K562 (cell line): ENCODE measurements around the gene C18orf63. TPM values are rescaled to one million over a fixed set of nuclear protein-coding genes. Genes with fewer than 3 reads are reported as not detected.
A peak's percentile ranks its signal among the peaks of the same experiment; 100 is the strongest.

ENCODE experiments used
- ATAC-seq: fragments of 200-7000 bp; cut with Tn5 transposase; 3 replicates; pipeline ENCODE4 v1.9.1; 2020; ENCODE audit warnings: moderate library complexity
- BruUV-seq: library from RNA; stranded (reverse); fragments of 400-500 nt; replicated peaks from 2 replicates; lab custom pipeline; 2021; lab: Mats Ljungman, UMichigan
- CTCF ChIA-PET: fragments of 300-600 bp; formaldehyde crosslinking; extraction: SDS; loops from one replicate; lab custom pipeline; 2021; ENCODE audit warnings: low intra/inter-chr PET ratio; lab: Yijun Ruan, JAX
- POLR2A ChIA-PET: fragments of 300-600, 350-650 bp; sonication (Branson Sonifier 250); formaldehyde crosslinking; extraction: SDS; loops from one replicate; lab custom pipeline; 2021; ENCODE audit warnings: antibody characterized with exemption, inconsistent platforms; lab: Yijun Ruan, JAX
- DNase-seq, 4 experiments: peaks; one replicate each; pipeline versions ENCODE4 v3.0.0 to v3.0.0-alpha.2; 2011 to 2018; ENCODE audit warnings: low spot score in 3 of 4, mixed read lengths in 3 of 4; ENCODE audit errors: extremely low read depth in 1 of 4
- FAIRE-seq: peaks from 2 replicates; lab custom pipeline; 2011; peaks lifted over from hg19 to GRCh38; lab: Jason Lieb, UNC
- H2AFZ ChIP-seq: 2 replicates; pipeline ENCODE4 v1.6.0; 2011; ENCODE audit warnings: low read depth, low read length, control low read depth, inconsistent platforms
- H3K27ac ChIP-seq: fragments of 200-600 bp; 3 replicates; pipeline ENCODE4 v1.8.0; 2011; ENCODE audit warnings: low read depth, mild to moderate bottlenecking, control low read depth, inconsistent platforms, low read length, moderate library complexity, mixed read lengths; ENCODE audit errors: extremely low read depth
- H3K27me3 ChIP-seq, 2 experiments: fragments of 300-600 bp in 1 of 2; 2 replicates in 1 of 2; 3 replicates in 1 of 2; pipeline versions ENCODE4 v1.6.0 to v1.8.0; 2011; ENCODE audit warnings: inconsistent platforms in 2 of 2, low read length in 2 of 2, mild to moderate bottlenecking in 1 of 2, mixed read lengths in 1 of 2, moderate library complexity in 1 of 2; ENCODE audit not compliant: control insufficient read depth in 2 of 2, insufficient read depth in 2 of 2
- H3K36me3 ChIP-seq: fragments of 300-600 bp; 3 replicates; pipeline ENCODE4 v1.8.0; 2011; ENCODE audit warnings: mild to moderate bottlenecking, low read length, inconsistent platforms; ENCODE audit not compliant: control insufficient read depth, insufficient read depth
- H3K4me1 ChIP-seq, 2 experiments: fragments of 200-600 bp in 1 of 2; replicated peaks in 1 of 2; 2 replicates in 1 of 2; 3 replicates in 1 of 2; pipeline versions ENCODE4 v1.5.1 to v1.8.0; 2011; ENCODE audit warnings: inconsistent platforms in 2 of 2, low read length in 2 of 2, mild to moderate bottlenecking in 1 of 2, mixed read lengths in 1 of 2, moderate library complexity in 1 of 2; ENCODE audit not compliant: control insufficient read depth in 2 of 2, insufficient read depth in 2 of 2
- H3K4me2 ChIP-seq: 2 replicates; pipeline ENCODE4 v1.6.1; 2011; ENCODE audit warnings: low read length, control low read depth, inconsistent platforms, mixed read lengths; ENCODE audit not compliant: insufficient read depth
- H3K4me3 ChIP-seq: fragments of 200-600 bp; sonication (generic), shearing (Covaris generic); 2 replicates; pipeline ENCODE4 v1.5.1; 2016; ENCODE audit warnings: control low read depth, inconsistent platforms
- H3K79me2 ChIP-seq: fragments of 200-600 bp; 3 replicates; pipeline ENCODE4 v1.8.0; 2011; ENCODE audit warnings: low read length, inconsistent platforms; ENCODE audit not compliant: control insufficient read depth, insufficient read depth
- H3K9ac ChIP-seq, 2 experiments: 2 replicates each; pipeline versions ENCODE4 v1.6.0 to v1.6.1; 2011; ENCODE audit warnings: low read depth in 2 of 2, low read length in 2 of 2, control low read depth in 1 of 2, inconsistent platforms in 1 of 2, mild to moderate bottlenecking in 1 of 2, mixed read lengths in 1 of 2; ENCODE audit not compliant: insufficient read depth in 1 of 2
- H3K9me1 ChIP-seq: one replicate; pipeline ENCODE4 v1.6.0; 2011; ENCODE audit warnings: inconsistent platforms, mild to moderate bottlenecking, low read length, moderate library complexity; ENCODE audit not compliant: control insufficient read depth, insufficient read depth
- H3K9me3 ChIP-seq: replicated peaks from 2 replicates; pipeline ENCODE4 v1.5.1; 2011; ENCODE audit warnings: low read depth, low read length, inconsistent platforms; ENCODE audit not compliant: control insufficient read depth, insufficient read depth
- H4K20me1 ChIP-seq: replicated peaks from 2 replicates; pipeline ENCODE4 v1.6.1; 2011; ENCODE audit warnings: low read length, inconsistent platforms, mixed read lengths; ENCODE audit not compliant: control insufficient read depth, insufficient read depth
- FOXA1 ChIP-seq: fragments of 450-650 bp; IDR thresholded peaks from 2 replicates; pipeline ENCODE4 v1.6.1; 2016; ENCODE audit warnings: mild to moderate bottlenecking, borderline replicate concordance
- FOXJ2 ChIP-seq: fragments of 200-800 bp; sonication (Bioruptor generic); IDR thresholded peaks from 2 replicates; pipeline ENCODE4 v1.6.1; 2016; ENCODE audit warnings: missing genetic modification characterization, missing compliant biosample characterization
- KLF16 ChIP-seq: IDR thresholded peaks from 2 replicates; pipeline ENCODE4 v1.6.1; 2016; ENCODE audit warnings: antibody characterized with exemption
- PPARD ChIP-seq: fragments of 250-450 bp; sonication (Bioruptor Pico); IDR thresholded peaks from 2 replicates; pipeline ENCODE4 v1.8.0; 2022; ENCODE audit warnings: inconsistent platforms, mild to moderate bottlenecking, moderate library complexity
- ZKSCAN3 ChIP-seq: fragments of 250-450 bp; sonication (Bioruptor Pico); IDR thresholded peaks from 2 replicates; pipeline ENCODE4 v1.4.0; 2020
- ZNF232 ChIP-seq: sonication (generic); formaldehyde crosslinking; IDR thresholded peaks from 2 replicates; pipeline ENCODE4 v1.8.0; 2022; ENCODE audit warnings: mild to moderate bottlenecking, missing genetic modification reagents
- ZNF408 ChIP-seq: fragments of 250-450 bp; sonication (Bioruptor Pico); IDR thresholded peaks from 2 replicates; pipeline ENCODE4 v1.4.0; 2020; ENCODE audit warnings: low read depth, mild to moderate bottlenecking, moderate library complexity
- WGBS: fragments of 100-300 bp; shearing (Covaris generic); methylation state at CpG from one replicate; pipeline ENCODE4 v1.1.6; 2016; ENCODE audit warnings: low coverage, mixed read lengths; ENCODE audit not compliant: insufficient coverage; ENCODE audit errors: missing lambda C conversion rate; 5-methylcytosine and 5-hydroxymethylcytosine counted together
- in situ Hi-C: fragments of 300-500 bp; cut with MboI; formaldehyde crosslinking; loops from 4 replicates; pipeline ENCODE4 v1.15.0; 2018; ENCODE audit warnings: inconsistent platforms, mixed read lengths
- intact Hi-C: fragments of 100-400 bp; cut with micrococcal nuclease; formaldehyde crosslinking; loops from 2 replicates; pipeline ENCODE4 v1.14.2; 2022
- polyA plus RNA-seq, 8 experiments: library from polyadenylated mRNA; depleted of rRNA in 4 of 8; stranded (reverse) in 5 of 8; unstranded in 3 of 8; fragments of >200 nt; fragmentation: Nextera tagmentation in 2 of 8; fragmentation: Illumina TruSeq in 1 of 8; extraction: Ambion mirVana in 2 of 8; extraction: Trizol in 1 of 8; gene quantifications; 2 replicates each; pipeline versions ENCODE4 v1.2.1 to v1.2.3, GENCODE V29; 2011 to 2014; ENCODE audit warnings: inconsistent platforms in 1 of 8, missing spikeins in 1 of 8
- total RNA-seq, 7 experiments: library from RNA; depleted of rRNA in 6 of 7; stranded (reverse); fragments of >200 nt in 6 of 7; fragmentation: Illumina TruSeq in 2 of 7; extraction: Trizol in 2 of 7; gene quantifications; 2 replicates each; pipeline versions ENCODE4 v1.2.1 to v1.2.3, GENCODE V29; 2011 to 2021; ENCODE audit warnings: low replicate concordance in 1 of 7

The C18orf63 gene
- total and polyA plus RNA-seq, 9 of the 15 experiments (the other 6 are each of a cell fraction or from before 2014, with no cell fraction given): not detected

DNA sequence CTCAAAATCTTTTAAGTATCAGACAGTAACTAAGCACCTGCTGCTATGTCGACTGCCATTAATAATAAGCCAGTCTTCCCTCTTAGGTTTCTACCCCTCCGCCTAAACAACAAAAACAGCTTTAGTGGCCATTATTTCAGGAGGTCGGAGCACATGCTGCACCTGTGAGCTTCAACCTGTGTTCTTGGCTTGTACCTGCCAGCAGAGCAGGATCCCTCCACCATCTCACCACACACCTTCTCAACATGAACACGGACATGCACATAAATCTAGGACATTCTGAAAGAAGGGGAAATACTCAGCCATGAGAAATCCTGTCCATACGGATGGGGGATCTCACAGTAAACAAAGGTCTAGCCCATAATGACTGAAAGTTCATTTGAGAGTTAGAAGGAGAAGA lies 27.6 kb upstream of the C18orf63 start:
- Histone ChIP-seq H2AFZ (no peak overlapping the region), H3K9me3 (no peaks in the 10 kb centered on the region), H3K4me2 (0 out of 2 replicates have a peak overlapping the region, but pooled peaks have one; percentile 0), H3K79me2 (no peaks in the 10 kb centered on the region; the same call in 2 of the 3 replicates), H3K27ac (no peak overlapping the region), H4K20me1 (no peaks in the 10 kb centered on the region), H3K4me1 (peaks cover 2 to 11% of the 10 kb centered on the region in 2 experiments; a peak in 3 of 5 replicates), H3K36me3 (no peaks in the 10 kb centered on the region), H3K9ac (no peak overlapping the region), H3K4me3 (no peak overlapping the region), H3K27me3 (no peaks in the 10 kb centered on the region), H3K9me1 (no peaks in the 10 kb centered on the region)
- in situ Hi-C loops (no loop called here), intact Hi-C loops (no loop called here)
- BruUV-seq: no TSS peak
- ChIA-PET POLR2A (no interaction called here), CTCF (no interaction called here)
- TF ChIP-seq PPARD: no peak
- FAIRE-seq: no peak
- no peak for DNase-seq
- WGBS: 32% methylated on average over 5 of the region's 5 CpGs
- ATAC-seq: no peak

DNA sequence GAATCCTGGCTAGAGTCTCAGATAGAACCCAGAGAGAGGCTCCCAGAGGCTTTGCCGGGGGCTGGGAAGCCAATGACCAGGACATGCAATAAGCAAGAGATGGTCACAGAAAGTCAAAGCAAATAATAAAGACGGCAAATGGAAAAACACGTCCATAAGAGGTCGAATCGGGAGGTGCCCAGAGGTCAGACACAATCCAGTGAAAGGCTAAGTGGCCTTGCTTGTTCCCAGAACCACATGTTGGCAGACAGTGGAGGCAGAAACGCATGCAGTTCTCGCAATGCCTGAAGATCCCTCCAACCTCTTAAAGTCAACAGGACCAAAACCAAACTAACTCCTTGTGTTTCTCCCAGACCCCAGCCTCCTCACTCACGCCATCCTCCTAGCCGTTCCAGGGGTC lies 26.9 kb upstream of the C18orf63 start:
- 23% methylated on average over 9 of the region's 9 CpGs for WGBS
- Histone ChIP-seq H3K36me3 (no peaks in the 10 kb centered on the region), H3K27ac (no peak overlapping the region), H3K4me1 (peaks cover 2 to 11% of the 10 kb centered on the region in 2 experiments; a peak in 3 of 5 replicates)
- TF ChIP-seq ZNF232 (CRISPR knock-in tag): no peak
- TF ChIP-seq KLF16: no peak
- no peak for TF ChIP-seq ZKSCAN3
- no peak for TF ChIP-seq ZNF408
- TF ChIP-seq FOXA1: no peak
- no peak for TF ChIP-seq FOXJ2
- TF ChIP-seq, all 486 proteins: peak for 0
- intact Hi-C loops: no loop called here
- Histone ChIP-seq H4K20me1 (no peaks in the 10 kb centered on the region), H3K27me3 (no peaks in the 10 kb centered on the region), H3K4me2 (0 out of 2 replicates have a peak overlapping the region, but pooled peaks have one; percentile 0), H3K79me2 (no peaks in the 10 kb centered on the region; the same call in 2 of the 3 replicates), H3K9me1 (no peaks in the 10 kb centered on the region), H2AFZ (no peak overlapping the region), H3K4me3 (no peak overlapping the region), H3K9me3 (no peaks in the 10 kb centered on the region), H3K9ac (no peak overlapping the region)
- no peak for FAIRE-seq
- CTCF ChIA-PET: no interaction called here
- POLR2A ChIA-PET: no interaction called here
- in situ Hi-C loops: no loop called here
- DNase-seq: no peak
- ATAC-seq: no peak
- BruUV-seq: no TSS peak
